ENCODE measurements around the gene CFAP43.

CFAP43 gene

GRCh38 chr10:104104418-104104817, 127.7 kb downstream of the CFAP43 start:
- TF ChIP-seq TCF4 (CRISPR knock-in tag; IDR thresholded peaks at IDR 0.05; ENCODE audit: borderline replicate concordance), result no peak
- no peak for TF ChIP-seq BACH2 (CRISPR knock-in tag; IDR thresholded peaks at IDR 0.05; ENCODE audit: borderline replicate concordance)
- TF ChIP-seq TSHZ2 (CRISPR knock-in tag; IDR thresholded peaks at IDR 0.05), result no peak
- no peak for TF ChIP-seq ZC3H10 (CRISPR knock-in tag; IDR thresholded peaks at IDR 0.05)
- no peak for TF ChIP-seq ISL1 (CRISPR knock-in tag; IDR thresholded peaks at IDR 0.05)
- TF ChIP-seq PPARA (CRISPR knock-in tag; IDR thresholded peaks at IDR 0.05; ENCODE audit: borderline replicate concordance), result no peak
- no peak for TF ChIP-seq CREB5 (CRISPR knock-in tag; IDR thresholded peaks at IDR 0.05; ENCODE audit: low read depth)
- no peak for TF ChIP-seq OSR1 (CRISPR knock-in tag; IDR thresholded peaks at IDR 0.05)
- no peak for TF ChIP-seq ZNF565 (CRISPR knock-in tag; conservative IDR thresholded peaks at IDR 0.05; ENCODE audit: low read depth)
- no peak for ATAC-seq

- no peak for TF ChIP-seq PATZ1 (CRISPR knock-in tag; IDR thresholded peaks at IDR 0.05; ENCODE audit: borderline replicate concordance)
- TF ChIP-seq ISL1 (CRISPR knock-in tag; IDR thresholded peaks at IDR 0.05), result no peak
- no peak for TF ChIP-seq ZC3H10 (CRISPR knock-in tag; IDR thresholded peaks at IDR 0.05)
- TF ChIP-seq CSDC2 (CRISPR knock-in tag; IDR thresholded peaks at IDR 0.05), result no peak
- no peak for TF ChIP-seq CSRNP3 (CRISPR knock-in tag; IDR thresholded peaks at IDR 0.05)
- TF ChIP-seq ZNF70 (CRISPR knock-in tag; IDR thresholded peaks at IDR 0.05), result no peak
- no peak for TF ChIP-seq TSHZ2 (CRISPR knock-in tag; IDR thresholded peaks at IDR 0.05)
- TF ChIP-seq ESRRG (CRISPR knock-in tag; IDR thresholded peaks at IDR 0.05), result no peak
- no peak for TF ChIP-seq TOX (CRISPR knock-in tag; IDR thresholded peaks at IDR 0.05; ENCODE audit: borderline replicate concordance)
- no peak for TF ChIP-seq POU6F1 (CRISPR knock-in tag; IDR thresholded peaks at IDR 0.05; ENCODE audit: borderline replicate concordance, low read depth)
- no peak for TF ChIP-seq ARNTL (CRISPR knock-in tag; IDR thresholded peaks at IDR 0.05; ENCODE audit: borderline replicate concordance, low read depth)
- no peak for ATAC-seq
Observed at GRCh38 chr10:104103956-104104355, 128.2 kb downstream of the CFAP43 start.

GRCh38 chr10:104101902-104102301, 130.3 kb downstream of the CFAP43 start:
- TF ChIP-seq GLIS3 (CRISPR knock-in tag; IDR thresholded peaks at IDR 0.05) (no peak), ARNTL (CRISPR knock-in tag; IDR thresholded peaks at IDR 0.05; ENCODE audit: borderline replicate concordance, low read depth) (no peak), ISL1 (CRISPR knock-in tag; IDR thresholded peaks at IDR 0.05) (no peak), ZFP30 (CRISPR knock-in tag; IDR thresholded peaks at IDR 0.05) (no peak), CSRNP3 (CRISPR knock-in tag; IDR thresholded peaks at IDR 0.05) (no peak), PPARA (CRISPR knock-in tag; IDR thresholded peaks at IDR 0.05; ENCODE audit: borderline replicate concordance) (no peak)
- ATAC-seq, result no peak
